NCI-H1930 (cell line): Measurements from ENCODE around the gene NF1.
"Not testable (repeated sequence)": the region's sequence is repeated elsewhere in the genome, so short reads cannot be mapped to it uniquely, and the experiment has no call there.

Experiments
- DNase-seq, 2 experiments: peaks; one replicate each; lab custom pipeline; 2025; lab: John Stamatoyannopoulos, UW

NF1 gene

GRCh38 chr17:31132977-31133376 is 38.2 kb downstream of the NF1 start:
- no peak for DNase-seq

- DNase-seq = no peak
These were observed 39.8 kb downstream of the NF1 start for GRCh38 chr17:31134576-31134975.

- no peak for DNase-seq
These were observed 41.5 kb downstream of the NF1 start for GRCh38 chr17:31136319-31136718.

GRCh38 chr17:31140111-31140510 is 45.3 kb downstream of the NF1 start:
- no peak for DNase-seq

- DNase-seq = no peak
These were observed 49.7 kb downstream of the NF1 start for GRCh38 chr17:31144428-31144827.

- no peak for DNase-seq
These were observed 50.1 kb downstream of the NF1 start for GRCh38 chr17:31144836-31145235.

- DNase-seq = no peak
These were observed 52.9 kb downstream of the NF1 start for GRCh38 chr17:31147507-31148202.

GRCh38 chr17:31148205-31148604 is 53.4 kb downstream of the NF1 start:
- DNase-seq = no peak

GRCh38 chr17:31152271-31152670 is 57.5 kb downstream of the NF1 start:
- no peak for DNase-seq

- no peak for DNase-seq
These were observed 60.5 kb downstream of the NF1 start for GRCh38 chr17:31155208-31155810.

- no peak for DNase-seq
These were observed 61.5 kb downstream of the NF1 start for GRCh38 chr17:31156326-31156725.

GRCh38 chr17:31156864-31157263 is 62.1 kb downstream of the NF1 start:
- not testable (repeated sequence) for DNase-seq

- DNase-seq = no peak
These were observed 64.1 kb downstream of the NF1 start for GRCh38 chr17:31158746-31159377.

- DNase-seq = no peak
These were observed 68.5 kb downstream of the NF1 start for GRCh38 chr17:31163091-31163781.

- no peak for DNase-seq
These were observed 72.3 kb downstream of the NF1 start for GRCh38 chr17:31167111-31167510.

- DNase-seq = no peak
These were observed 76.9 kb downstream of the NF1 start for GRCh38 chr17:31171701-31172100.

GRCh38 chr17:31172388-31172787 is 77.6 kb downstream of the NF1 start:
- no peak for DNase-seq

GRCh38 chr17:31174215-31174614 is 79.4 kb downstream of the NF1 start:
- no peak for DNase-seq

- no peak for DNase-seq
These were observed 80.5 kb downstream of the NF1 start for GRCh38 chr17:31175237-31175636.

- DNase-seq = not testable (repeated sequence)
These were observed 81.4 kb downstream of the NF1 start for GRCh38 chr17:31176143-31176542.

- not testable (repeated sequence) for DNase-seq
These were observed 84.2 kb downstream of the NF1 start for GRCh38 chr17:31178951-31179350.

GRCh38 chr17:31195305-31195704 is 100.5 kb downstream of the NF1 start:
- DNase-seq = no peak

GRCh38 chr17:31198026-31198425 is 103.2 kb downstream of the NF1 start:
- no peak for DNase-seq
